ENCODE results near the gene CLSTN1. TPM values are rescaled to one million over a fixed set of nuclear protein-coding genes. Genes with fewer than 3 reads are reported as not detected.

CLSTN1 gene
- total and polyA plus RNA-seq, 2 of the 13 experiments (the other 11 are each of a cell fraction or from before 2014, with no cell fraction given) = 19.7 to 29.8 TPM

GRCh38 chr1:9870572-9870971 is 46.8 kb upstream of the CLSTN1 start (continued):
- TF ChIP-seq ZNF747 (CRISPR knock-in tag; IDR thresholded peaks at IDR 0.05; ENCODE audit: borderline replicate concordance) (no peak), KAT7 (CRISPR knock-in tag; IDR thresholded peaks at IDR 0.05; ENCODE audit: borderline replicate concordance) (no peak), PBX3 (CRISPR knock-in tag; IDR thresholded peaks at IDR 0.05; ENCODE audit: borderline replicate concordance) (no peak), HNRNPK (IDR thresholded peaks at IDR 0.05; ENCODE audit: low read depth, low read length, poor library complexity, severe bottlenecking) (no peak), CHD2 (IDR thresholded peaks at IDR 0.05; ENCODE audit: low read depth, low read length) (no peak), RFXANK (CRISPR knock-in tag; IDR thresholded peaks at IDR 0.05) (no peak), NR2F2 (IDR thresholded peaks at IDR 0.05; ENCODE audit: borderline replicate concordance, low read depth) (peak; percentile 70; the same call in 1 of the 2 replicates), KLF13 (CRISPR knock-in tag; IDR thresholded peaks at IDR 0.05) (no peak), CSRNP2 (CRISPR knock-in tag; conservative IDR thresholded peaks at IDR 0.05; ENCODE audit: low read depth) (no peak), ZNF598 (CRISPR knock-in tag; IDR thresholded peaks at IDR 0.05; ENCODE audit: borderline replicate concordance) (no peak), ZNF660 (CRISPR knock-in tag; IDR thresholded peaks at IDR 0.05; ENCODE audit: borderline replicate concordance, low read depth) (no peak), ZNF670 (CRISPR knock-in tag; IDR thresholded peaks at IDR 0.05; ENCODE audit: borderline replicate concordance) (no peak), TBX2 (CRISPR knock-in tag; IDR thresholded peaks at IDR 0.05; ENCODE audit: borderline replicate concordance) (no peak), SRSF9 (IDR thresholded peaks at IDR 0.05; ENCODE audit: borderline replicate concordance, insufficient read depth, low read depth, low read length, poor library complexity, severe bottlenecking) (no peak), ZNF749 (CRISPR knock-in tag; IDR thresholded peaks at IDR 0.05; ENCODE audit: borderline replicate concordance) (no peak), SPEN (CRISPR knock-in tag; IDR thresholded peaks at IDR 0.05; ENCODE audit: low read depth) (no peak), PRPF4 (IDR thresholded peaks at IDR 0.05; ENCODE audit: low read depth, low read length, poor library complexity, severe bottlenecking) (no peak), HDAC6 (IDR thresholded peaks at IDR 0.05; ENCODE audit: low read depth, low read length) (no peak), AHR (CRISPR knock-in tag; IDR thresholded peaks at IDR 0.05) (no peak), ZFX (CRISPR knock-in tag; IDR thresholded peaks at IDR 0.05; ENCODE audit: low read depth) (0 out of 2 replicates have a peak, but pooled peaks have one; percentile 37), ZFYVE20 (CRISPR knock-in tag; IDR thresholded peaks at IDR 0.05; ENCODE audit: borderline replicate concordance, low read depth) (no peak), ZNF460 (CRISPR knock-in tag; IDR thresholded peaks at IDR 0.05; ENCODE audit: borderline replicate concordance) (no peak), JARID2 (CRISPR knock-in tag; IDR thresholded peaks at IDR 0.05; ENCODE audit: insufficient replicate concordance) (no peak), GZF1 (CRISPR knock-in tag; IDR thresholded peaks at IDR 0.05) (no peak)
- TF ChIP-seq, protein P1, sequence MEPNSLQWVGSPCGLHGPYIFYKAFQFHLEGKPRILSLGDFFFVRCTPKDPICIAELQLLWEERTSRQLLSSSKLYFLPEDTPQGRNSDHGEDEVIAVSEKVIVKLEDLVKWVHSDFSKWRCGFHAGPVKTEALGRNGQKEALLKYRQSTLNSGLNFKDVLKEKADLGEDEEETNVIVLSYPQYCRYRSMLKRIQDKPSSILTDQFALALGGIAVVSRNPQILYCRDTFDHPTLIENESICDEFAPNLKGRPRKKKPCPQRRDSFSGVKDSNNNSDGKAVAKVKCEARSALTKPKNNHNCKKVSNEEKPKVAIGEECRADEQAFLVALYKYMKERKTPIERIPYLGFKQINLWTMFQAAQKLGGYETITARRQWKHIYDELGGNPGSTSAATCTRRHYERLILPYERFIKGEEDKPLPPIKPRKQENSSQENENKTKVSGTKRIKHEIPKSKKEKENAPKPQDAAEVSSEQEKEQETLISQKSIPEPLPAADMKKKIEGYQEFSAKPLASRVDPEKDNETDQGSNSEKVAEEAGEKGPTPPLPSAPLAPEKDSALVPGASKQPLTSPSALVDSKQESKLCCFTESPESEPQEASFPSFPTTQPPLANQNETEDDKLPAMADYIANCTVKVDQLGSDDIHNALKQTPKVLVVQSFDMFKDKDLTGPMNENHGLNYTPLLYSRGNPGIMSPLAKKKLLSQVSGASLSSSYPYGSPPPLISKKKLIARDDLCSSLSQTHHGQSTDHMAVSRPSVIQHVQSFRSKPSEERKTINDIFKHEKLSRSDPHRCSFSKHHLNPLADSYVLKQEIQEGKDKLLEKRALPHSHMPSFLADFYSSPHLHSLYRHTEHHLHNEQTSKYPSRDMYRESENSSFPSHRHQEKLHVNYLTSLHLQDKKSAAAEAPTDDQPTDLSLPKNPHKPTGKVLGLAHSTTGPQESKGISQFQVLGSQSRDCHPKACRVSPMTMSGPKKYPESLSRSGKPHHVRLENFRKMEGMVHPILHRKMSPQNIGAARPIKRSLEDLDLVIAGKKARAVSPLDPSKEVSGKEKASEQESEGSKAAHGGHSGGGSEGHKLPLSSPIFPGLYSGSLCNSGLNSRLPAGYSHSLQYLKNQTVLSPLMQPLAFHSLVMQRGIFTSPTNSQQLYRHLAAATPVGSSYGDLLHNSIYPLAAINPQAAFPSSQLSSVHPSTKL (CRISPR knock-in tag; IDR thresholded peaks at IDR 0.05) = peak; percentile 36; the same call in 1 of the 2 replicates

Measured in HepG2 (cell line).